ENCODE measurements around the gene MUS81.

The MUS81 gene

GRCh38 chr11:65861533-65862183, 1.4 kb downstream of the MUS81 start:
- DNase-seq = no peak

GRCh38 chr11:65862191-65862735, 2.0 kb downstream of the MUS81 start:
- no peak for DNase-seq

DNA sequence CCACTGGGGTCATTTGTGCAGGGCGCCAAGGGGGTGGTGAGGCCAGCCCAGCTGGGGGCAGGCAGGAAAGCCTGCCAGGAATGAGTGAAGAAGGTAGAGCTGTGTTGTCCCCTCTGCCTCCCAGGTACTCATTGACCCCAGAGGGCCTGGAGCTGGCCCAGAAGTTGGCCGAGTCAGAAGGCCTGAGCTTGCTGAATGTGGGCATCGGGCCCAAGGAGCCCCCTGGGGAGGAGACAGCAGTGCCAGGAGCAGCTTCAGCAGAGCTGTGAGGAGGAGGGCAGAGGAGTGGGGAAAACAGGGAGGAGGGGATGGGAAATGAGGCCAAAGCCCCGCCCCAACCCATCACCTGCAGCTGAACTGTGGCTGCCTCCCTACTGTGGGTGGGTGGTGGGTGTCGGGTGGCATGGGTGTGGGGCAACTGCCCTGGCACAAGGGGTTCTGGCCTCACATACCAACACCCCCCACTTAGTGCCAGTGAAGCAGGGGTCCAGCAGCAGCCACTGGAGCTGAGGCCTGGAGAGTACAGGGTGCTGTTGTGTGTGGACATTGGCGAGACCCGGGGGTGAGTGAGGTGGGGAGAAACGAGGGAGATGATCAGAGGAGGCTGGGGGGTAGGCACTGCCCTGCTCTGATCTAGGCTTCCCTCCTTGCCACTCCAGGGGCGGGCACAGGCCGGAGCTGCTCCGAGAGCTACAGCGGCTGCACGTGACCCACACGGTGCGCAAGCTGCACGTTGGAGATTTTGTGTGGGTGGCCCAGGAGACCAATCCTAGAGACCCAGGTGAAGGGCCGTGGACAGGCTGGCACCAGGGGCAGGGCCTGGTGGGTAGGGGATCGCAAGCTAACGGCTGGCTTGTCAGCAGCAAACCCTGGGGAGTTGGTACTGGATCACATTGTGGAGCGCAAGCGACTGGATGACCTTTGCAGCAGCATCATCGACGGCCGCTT, 3.0 kb downstream of the MUS81 start:
- no peak for DNase-seq

- DNase-seq = no peak
Measured at GRCh38 chr11:65863889-65864705, 3.9 kb downstream of the MUS81 start.

GRCh38 chr11:65864706-65865471, 4.7 kb downstream of the MUS81 start:
- no peak for DNase-seq

DNA sequence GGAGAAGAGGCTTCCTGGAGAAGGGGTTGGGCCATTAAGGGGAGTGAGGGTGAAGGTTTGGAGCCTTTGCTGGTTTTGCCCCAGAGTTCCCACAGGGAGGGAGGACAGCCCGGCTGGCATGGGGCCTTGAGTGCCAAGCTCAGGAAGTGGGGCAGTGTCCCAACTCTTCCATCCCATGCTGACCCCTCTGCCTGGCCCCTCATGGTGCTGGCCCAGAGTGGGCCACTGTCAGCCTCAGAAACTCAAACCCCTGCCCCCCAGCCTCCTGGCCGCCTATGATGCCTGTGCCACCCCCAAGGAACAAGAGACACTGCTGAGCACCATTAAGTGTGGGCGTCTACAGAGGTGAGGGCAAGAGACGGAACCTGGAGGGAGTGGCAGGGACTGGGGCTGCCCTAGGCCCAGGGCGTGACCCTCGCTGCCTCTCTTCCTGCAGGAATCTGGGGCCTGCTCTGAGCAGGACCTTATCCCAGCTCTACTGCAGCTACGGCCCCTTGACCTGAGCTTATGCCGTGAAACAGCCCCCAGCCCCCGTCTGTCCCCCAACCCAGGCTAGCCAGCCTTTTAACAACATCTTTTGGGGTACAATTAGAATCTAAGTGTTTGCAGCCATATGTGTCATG, 5.4 kb downstream of the MUS81 start:
- no peak for DNase-seq

DNA sequence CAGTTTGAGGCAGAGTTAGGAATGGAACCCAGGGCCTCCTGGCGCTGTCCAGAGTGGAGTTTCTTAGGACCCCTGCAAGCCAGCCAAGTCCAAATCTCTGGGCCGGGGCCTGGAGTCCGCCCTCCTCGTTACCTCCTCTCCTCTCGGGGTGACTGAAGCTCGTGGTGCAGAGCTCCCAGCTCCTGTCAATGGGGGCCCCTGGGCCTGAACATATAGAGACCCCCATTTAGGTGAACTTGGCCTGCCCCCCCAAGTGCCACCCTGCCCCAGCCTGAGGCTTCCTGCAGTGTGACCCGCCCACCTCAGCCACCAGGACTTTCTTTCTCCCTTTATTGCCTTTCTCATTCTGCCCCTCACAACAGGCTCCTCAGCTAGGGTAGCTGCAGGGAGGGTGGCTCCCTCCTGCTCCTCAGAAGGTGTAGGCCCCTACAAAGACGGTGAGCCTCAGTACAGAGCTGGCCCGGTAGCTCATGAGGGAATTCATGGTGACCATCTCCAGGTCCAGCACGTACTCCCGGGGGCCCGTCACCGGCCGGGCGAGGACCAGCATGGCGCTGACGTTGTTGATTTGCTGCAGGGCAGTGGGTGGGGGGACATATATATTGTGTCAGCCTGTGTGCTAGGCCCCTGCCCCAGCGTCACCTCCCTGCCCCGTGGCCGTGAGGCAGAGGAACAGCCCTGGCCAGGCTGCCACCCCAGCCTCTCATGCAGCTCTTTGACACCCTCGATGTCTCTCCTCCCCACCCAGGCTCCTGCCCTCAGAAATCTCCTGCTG, 6.5 kb downstream of the MUS81 start:
- no peak for DNase-seq

DNA sequence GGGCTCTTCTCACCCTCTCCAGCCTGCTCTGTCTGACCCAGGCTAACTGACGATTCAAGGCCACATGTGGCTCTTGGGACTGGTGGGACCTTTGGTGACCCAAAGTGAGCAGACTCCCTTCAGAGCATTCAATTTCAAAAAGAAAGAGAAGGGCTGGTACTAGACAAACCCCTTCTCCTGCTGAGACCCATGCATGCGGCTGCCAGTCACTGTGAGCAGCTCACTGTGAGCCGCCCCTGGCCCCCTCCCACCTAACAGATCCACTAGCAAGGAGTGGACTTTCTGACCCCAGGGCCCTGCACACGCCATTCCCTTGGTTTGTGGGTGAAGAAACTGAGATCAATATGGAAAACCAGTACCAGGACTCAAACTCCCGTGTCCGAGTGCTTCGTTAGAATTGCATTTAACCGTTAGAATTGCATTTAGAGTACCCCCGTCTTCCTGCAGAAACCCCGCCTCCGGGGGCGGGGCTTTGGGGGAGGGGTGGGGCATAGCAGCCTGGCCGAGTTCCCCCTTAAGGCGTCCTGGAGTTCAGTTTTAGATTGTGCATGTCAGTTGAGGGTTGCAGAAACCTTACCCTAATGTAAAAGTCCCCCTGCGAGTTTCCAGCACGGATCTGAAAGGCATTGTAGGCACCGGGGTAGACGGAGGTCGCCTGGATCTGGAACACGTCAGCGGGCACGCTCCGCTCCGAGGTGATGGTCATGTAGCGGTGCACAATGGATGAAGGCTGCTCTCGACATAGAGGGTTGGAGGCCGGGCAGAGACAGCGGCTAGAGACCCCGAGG, 7.2 kb downstream of the MUS81 start:
- DNase-seq = no peak

DNA sequence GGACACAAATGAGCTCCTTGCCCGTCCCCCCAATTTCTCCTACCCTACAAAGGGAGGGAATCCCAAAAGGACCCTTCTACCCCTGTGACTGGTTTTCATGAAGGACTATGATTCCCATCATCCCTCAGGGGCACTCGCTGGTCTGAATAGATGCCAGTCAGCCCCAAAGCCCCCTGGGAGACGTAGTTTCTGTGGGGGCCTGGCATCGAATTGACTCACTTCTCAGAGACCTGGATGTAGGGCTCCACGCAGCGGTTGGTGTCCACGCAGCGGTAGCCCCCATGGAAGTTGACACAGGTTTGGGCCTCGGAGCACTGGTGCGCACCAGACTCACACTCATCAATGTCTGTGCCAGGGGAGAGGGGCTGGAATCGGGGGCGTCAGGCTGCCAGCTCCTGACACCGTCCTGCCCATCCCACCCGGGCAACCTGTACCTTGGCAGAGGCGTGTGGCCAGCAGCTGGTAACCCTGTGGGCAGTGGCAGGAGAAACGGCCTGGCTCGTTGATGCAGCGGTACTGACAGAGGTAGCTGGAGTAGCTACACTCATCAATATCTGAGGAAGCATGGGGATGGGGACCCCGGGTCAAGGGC, 7.9 kb downstream of the MUS81 start:
- no peak for DNase-seq

DNA sequence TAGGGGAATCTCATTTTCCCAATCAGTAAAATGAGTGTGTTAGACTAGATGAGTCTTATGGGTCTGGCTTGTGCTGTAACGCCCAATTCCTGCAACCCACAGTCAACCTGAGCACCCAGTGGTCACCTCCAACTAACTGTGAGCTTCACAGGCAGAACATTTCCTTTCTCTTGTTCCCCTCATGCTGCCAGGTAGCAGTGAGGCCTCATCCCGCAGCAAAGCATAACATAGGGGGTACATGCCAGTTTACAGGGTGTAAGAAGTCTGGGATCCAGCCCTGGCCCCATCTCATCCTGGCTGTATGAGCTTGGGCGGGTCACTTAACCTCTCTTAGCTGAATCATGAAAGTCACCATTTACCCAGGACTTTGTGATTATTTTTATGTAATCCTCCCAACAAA, 8.7 kb downstream of the MUS81 start:
- DNase-seq = no peak

- DNase-seq = no peak
Measured at GRCh38 chr11:65869643-65870306, 9.5 kb downstream of the MUS81 start.

DNA sequence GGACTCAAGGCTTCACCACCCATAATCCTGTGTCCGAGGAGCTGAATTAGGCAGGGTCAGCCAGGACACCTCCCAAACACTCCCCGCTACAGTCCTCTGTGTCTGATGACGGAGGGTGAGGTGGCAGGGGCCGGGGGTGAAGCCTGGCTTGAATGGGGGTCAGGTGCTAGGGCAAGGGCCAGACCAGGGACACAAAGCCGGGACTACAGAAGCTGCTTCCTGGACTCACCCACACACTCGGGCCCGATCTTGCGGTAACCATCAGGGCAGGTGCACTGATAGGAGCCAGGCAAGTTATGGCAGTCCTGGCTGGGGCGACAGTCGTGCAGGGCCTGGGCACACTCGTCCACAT, 10.1 kb downstream of the MUS81 start:
- no peak for DNase-seq

- DNase-seq = no peak
Measured at GRCh38 chr11:65870706-65871681, 10.8 kb downstream of the MUS81 start.

DNA sequence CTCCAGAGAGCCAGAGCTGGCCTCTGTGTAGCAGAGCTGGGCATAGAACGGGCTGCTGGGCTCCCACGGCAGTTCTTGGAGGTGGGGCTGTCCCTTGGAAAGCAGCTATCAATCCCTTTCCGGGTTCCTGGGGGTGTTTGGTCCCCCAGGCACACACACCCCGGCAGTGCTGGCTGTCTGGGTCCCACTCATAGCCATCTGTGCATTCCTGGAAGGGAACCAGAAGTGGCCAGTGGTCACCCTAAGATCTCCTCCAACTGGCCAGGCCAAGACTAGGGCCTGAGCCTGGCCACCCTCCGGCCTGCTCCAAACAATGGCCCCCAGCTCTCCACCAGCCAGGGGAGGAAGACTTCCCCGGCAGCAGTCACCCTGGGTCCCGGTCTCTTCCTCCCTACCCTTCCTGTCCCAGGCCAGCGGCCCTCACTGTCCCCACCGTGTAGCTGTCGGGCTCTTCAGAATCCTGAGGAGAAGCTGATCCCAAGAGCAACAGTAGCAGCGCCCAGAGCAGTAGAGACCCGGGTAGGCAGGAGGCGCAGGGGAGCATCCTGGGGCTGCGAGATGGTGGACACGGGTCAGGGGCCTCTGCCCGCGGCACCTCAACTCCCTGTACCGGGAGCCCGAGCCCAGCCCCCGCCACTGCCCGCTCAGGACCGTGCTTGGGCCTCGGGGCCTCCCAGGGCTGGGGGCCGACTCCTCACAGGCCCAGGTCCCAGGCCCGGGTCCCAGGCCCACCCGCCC, 11.7 kb downstream of the MUS81 start:
- no peak for DNase-seq

DNA sequence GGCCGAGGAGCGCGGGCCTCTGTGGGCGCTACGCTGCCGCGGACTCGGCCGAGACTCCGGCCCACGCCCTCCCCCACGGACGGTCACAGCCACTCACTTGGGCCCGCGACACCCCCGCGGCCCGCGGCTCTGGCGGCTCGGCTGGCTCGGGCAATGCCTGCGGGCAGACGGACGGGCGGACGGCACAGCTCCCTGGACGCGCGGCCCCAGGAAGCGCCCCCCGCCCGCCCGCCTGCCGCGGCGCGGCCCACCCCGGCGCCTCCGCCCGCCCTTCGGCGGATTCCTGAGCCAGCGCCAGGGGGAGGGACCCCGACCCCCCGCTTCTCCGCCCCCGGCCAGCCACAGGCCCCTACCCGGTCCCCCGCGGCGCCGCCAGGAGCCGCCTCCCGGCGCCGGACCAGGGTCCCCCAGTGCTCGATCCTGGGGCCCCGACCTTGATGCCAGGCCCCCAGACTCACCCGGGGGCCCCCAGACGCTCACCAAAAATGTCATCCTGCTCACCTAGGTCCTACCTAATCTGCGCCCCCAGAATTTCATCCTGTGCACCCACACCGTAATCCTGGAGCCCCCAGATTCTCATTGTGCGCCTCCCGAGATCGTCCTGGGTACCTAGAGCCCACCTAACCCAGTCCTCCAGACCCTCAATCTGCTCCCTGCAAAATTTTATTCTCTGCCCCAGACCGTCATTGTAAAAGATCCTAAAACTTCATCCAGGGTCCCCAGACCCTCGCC, 12.5 kb downstream of the MUS81 start, which contains the start of gene EFEMP2:
Gene EFEMP2, minus strand, starts transcription at position 215 of the 732 bp plus-strand sequence. CDS start 446 bp downstream, outside the sequence.
- DNase-seq = no peak

Measured in activated T-cell treated with anti-CD3 and anti-CD28 coated beads for 4 hours (primary cell).